ENCODE data around the gene SKA2. TPM values are rescaled to one million over a fixed set of nuclear protein-coding genes. Genes with fewer than 3 reads are reported as not detected.

Gene SKA2
- total and polyA plus RNA-seq, 9 donors = 36.7 to 49.7 (median 41.5) TPM

DNA sequence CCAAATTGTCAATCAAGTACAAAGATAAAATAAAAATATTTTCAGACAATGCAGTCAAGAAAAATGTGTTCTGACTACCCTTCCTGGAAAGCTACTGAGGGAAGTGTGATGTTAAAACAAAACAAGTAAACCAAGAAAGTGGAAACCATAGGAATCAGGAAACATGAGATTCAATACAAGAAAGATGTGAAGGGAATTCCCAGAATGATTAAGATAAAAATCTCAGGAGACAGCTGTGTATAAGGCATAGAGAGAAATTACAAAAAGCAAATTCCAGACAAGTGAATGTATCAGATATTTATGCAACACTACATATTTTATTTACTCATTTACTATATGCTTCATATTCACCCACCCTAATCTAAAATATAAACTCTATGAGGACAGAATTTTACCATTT lies 80.5 kb downstream of the SKA2 start:
- Histone ChIP-seq H3K27ac (ENCODE audit: low read length) (no peak overlapping the region), H3K27me3 (ENCODE audit: control insufficient read depth, insufficient read depth, low read length) (no peaks in the 10 kb centered on the region), H3K4me1 (ENCODE audit: control insufficient read depth, insufficient read depth, low read length) (no peaks in the 10 kb centered on the region), H3K4me3 (ENCODE audit: low read length) (no peak overlapping the region), H3K36me3 (ENCODE audit: control insufficient read depth, insufficient read depth, low read length) (peaks cover 14% of the 10 kb centered on the region), H3K9me3 (replicated peaks; ENCODE audit: control insufficient read depth, low read depth, low read length) (no peaks in the 10 kb centered on the region)
- no peak for DNase-seq

DNA sequence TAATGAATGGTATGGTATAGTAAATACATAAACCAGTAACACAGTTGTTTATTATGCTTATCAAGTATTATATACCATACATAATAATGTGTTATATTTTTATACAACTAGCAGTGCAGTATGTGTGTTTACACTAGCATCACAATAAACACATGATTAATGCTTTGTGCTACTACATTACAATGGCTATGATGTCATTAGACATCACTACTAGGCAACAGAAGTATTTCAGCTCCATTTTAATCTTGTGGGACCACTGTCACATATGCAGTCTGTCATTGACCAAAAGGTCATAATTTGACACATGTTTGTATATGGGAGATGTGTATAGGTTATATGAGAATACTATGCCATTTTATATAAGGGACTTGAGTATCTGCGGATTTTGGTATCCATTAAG lies 81.0 kb downstream of the SKA2 start:
- H3K4me1 ChIP-seq (ENCODE audit: control insufficient read depth, insufficient read depth, low read length) = no peaks in the 10 kb centered on the region
- no peak overlapping the region for H3K4me3 ChIP-seq (ENCODE audit: low read length)
- no peaks in the 10 kb centered on the region for H3K9me3 ChIP-seq (replicated peaks; ENCODE audit: control insufficient read depth, low read depth, low read length)
- no peak overlapping the region for H3K27ac ChIP-seq (ENCODE audit: low read length)
- H3K36me3 ChIP-seq (ENCODE audit: control insufficient read depth, insufficient read depth, low read length) = peaks cover 15% of the 10 kb centered on the region
- whole genome bisulfite sequencing (ENCODE audit: insufficient coverage) = 100% methylated on average over 1 of the region's 1 CpG
- H3K27me3 ChIP-seq (ENCODE audit: control insufficient read depth, insufficient read depth, low read length) = no peaks in the 10 kb centered on the region
- no peak for DNase-seq

DNA sequence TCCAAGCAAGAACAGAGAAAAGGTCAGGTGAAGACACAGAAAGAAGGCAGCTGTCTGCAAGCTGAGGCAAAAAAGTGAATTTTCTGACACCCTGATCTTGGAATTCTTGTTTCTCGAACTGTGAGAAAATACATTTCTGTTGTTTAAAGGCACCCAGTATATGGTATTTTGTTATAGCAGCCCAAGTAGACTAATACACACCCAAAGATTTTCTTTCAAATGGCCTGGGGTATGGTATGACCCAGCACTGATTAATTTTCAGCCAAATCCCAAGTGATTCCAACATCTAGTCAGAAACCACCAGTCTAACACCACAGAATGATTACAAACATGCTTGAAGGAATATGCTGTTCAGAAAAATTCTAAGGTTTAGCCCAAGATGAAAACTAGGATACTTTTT lies 85.1 kb downstream of the SKA2 start:
- H3K4me1 ChIP-seq (ENCODE audit: control insufficient read depth, insufficient read depth, low read length) = no peaks in the 10 kb centered on the region
- no CpG with 5 or more reads among the region's 1 CpG for WGBS (ENCODE audit: insufficient coverage)
- no peaks in the 10 kb centered on the region for H3K9me3 ChIP-seq (replicated peaks; ENCODE audit: control insufficient read depth, low read depth, low read length)

DNA sequence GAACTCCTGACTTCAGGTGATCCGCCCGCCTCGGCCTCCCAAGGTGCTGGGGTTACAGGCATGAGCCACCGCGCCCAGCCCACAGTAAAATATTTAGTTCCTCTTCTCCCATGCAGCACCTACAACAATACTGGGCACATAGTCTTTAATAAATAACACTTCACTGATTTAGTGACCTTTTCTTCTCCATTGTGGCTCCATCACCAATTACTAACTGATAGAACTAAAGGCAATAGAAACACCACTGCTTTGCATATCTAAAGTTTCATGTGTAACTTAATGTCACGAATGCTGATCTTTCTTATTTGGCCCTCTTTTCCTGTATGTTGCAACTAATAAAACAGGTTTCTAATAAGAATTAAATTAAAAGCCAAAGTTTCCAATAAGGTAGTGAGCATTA lies 87.2 kb downstream of the SKA2 start:
- H3K9me3 ChIP-seq (replicated peaks; ENCODE audit: control insufficient read depth, low read depth, low read length) = no peaks in the 10 kb centered on the region
- 91% methylated on average over 5 of the region's 6 CpGs for WGBS (ENCODE audit: insufficient coverage)
- DNase-seq = no peak
- no peaks in the 10 kb centered on the region for H3K4me1 ChIP-seq (ENCODE audit: control insufficient read depth, insufficient read depth, low read length)
- H3K36me3 ChIP-seq (ENCODE audit: control insufficient read depth, insufficient read depth, low read length) = peaks cover 13% of the 10 kb centered on the region
- no peaks in the 10 kb centered on the region for H3K27me3 ChIP-seq (ENCODE audit: control insufficient read depth, insufficient read depth, low read length)
- no peak overlapping the region for H3K27ac ChIP-seq (ENCODE audit: low read length)
- no peak overlapping the region for H3K4me3 ChIP-seq (ENCODE audit: low read length)

More for the DNA sequence above, 85.1 kb downstream of the SKA2 start:
- no peak for DNase-seq
- Histone ChIP-seq H3K36me3 (ENCODE audit: control insufficient read depth, insufficient read depth, low read length) (peaks cover 14% of the 10 kb centered on the region), H3K27me3 (ENCODE audit: control insufficient read depth, insufficient read depth, low read length) (no peaks in the 10 kb centered on the region), H3K27ac (ENCODE audit: low read length) (no peak overlapping the region), H3K4me3 (ENCODE audit: low read length) (no peak overlapping the region)

DNA sequence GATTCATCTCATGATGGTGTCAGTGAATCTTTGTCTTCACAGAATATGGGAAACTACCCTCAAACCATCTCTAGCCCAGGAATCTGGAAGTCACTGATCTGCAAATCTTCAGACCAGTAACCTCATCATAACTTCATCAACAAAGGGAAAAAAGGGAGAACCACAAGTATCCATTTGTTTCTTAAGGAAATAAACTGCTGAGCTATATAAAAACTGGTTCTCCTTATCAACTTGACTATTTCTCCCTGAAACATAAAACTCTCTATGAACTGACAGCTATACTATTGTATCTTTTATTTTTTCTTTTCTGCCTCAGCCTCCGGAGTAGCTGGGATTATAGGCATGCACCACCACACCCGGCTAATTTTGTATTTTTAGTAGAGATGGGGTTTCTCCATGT lies 87.6 kb downstream of the SKA2 start:
- H3K36me3 ChIP-seq (ENCODE audit: control insufficient read depth, insufficient read depth, low read length) = peaks cover 13% of the 10 kb centered on the region

DNA sequence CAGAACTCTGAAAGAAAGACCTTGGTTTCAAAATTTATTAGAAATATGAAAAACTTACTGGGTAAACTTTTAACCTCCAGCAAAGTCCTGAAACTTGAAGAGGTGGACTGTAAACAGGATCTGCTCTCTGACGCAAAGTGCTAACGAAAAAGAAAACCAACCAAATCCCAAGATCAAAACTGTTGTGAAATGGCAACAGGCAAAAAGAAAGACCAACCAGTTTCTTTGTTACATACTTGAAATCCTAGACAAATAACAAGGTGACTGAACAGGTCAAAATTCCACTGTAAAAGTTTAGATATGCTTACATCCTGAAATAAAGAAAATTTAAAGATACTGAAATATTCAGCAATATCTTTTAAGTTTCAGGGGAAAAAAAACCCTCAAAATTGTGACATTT lies 92.5 kb downstream of the SKA2 start:
- DNase-seq = no peak
- H3K4me3 ChIP-seq (ENCODE audit: low read length) = no peak overlapping the region
- WGBS (ENCODE audit: insufficient coverage) = no CpG with 5 or more reads among the region's 2 CpGs
- H3K9me3 ChIP-seq (replicated peaks; ENCODE audit: control insufficient read depth, low read depth, low read length) = no peaks in the 10 kb centered on the region
- H3K27ac ChIP-seq (ENCODE audit: low read length) = no peak overlapping the region
- peaks cover 6% of the 10 kb centered on the region for H3K36me3 ChIP-seq (ENCODE audit: control insufficient read depth, insufficient read depth, low read length)
- H3K27me3 ChIP-seq (ENCODE audit: control insufficient read depth, insufficient read depth, low read length) = no peaks in the 10 kb centered on the region
- no peaks in the 10 kb centered on the region for H3K4me1 ChIP-seq (ENCODE audit: control insufficient read depth, insufficient read depth, low read length)

More for the DNA sequence above, 87.6 kb downstream of the SKA2 start:
- no CpG with 5 or more reads among the region's 2 CpGs for WGBS (ENCODE audit: insufficient coverage)
- no peaks in the 10 kb centered on the region for H3K27me3 ChIP-seq (ENCODE audit: control insufficient read depth, insufficient read depth, low read length)
- H3K9me3 ChIP-seq (replicated peaks; ENCODE audit: control insufficient read depth, low read depth, low read length) = no peaks in the 10 kb centered on the region
- no peak overlapping the region for H3K27ac ChIP-seq (ENCODE audit: low read length)
- DNase-seq = no peak
- H3K4me3 ChIP-seq (ENCODE audit: low read length) = no peak overlapping the region
- H3K4me1 ChIP-seq (ENCODE audit: control insufficient read depth, insufficient read depth, low read length) = no peaks in the 10 kb centered on the region

Other genes starting within 250 kb of the SKA2 start
- gene TRIM37, start 48.3 kb downstream of the SKA2 start, total RNA-seq = 15.8 TPM
- gene TRIM37, start 48.3 kb downstream of the SKA2 start, polyA plus RNA-seq (ENCODE audit: insufficient read depth in 1 of 8, insufficient read length in 8 of 8, low replicate concordance in 1 of 8) = 10 to 100 TPM; 11.1 to 16.0 (median 14.7) TPM
- 4.2 TPM for gene PRR11, start 560 bp upstream of the SKA2 start, total RNA-seq
- 10 to 100 TPM; 10.2 to 20.5 (median 14.6) TPM for gene PRR11, start 560 bp upstream of the SKA2 start, polyA plus RNA-seq (ENCODE audit: insufficient read depth in 1 of 8, insufficient read length in 8 of 8, low replicate concordance in 1 of 8)
- 14.4 TPM for gene SMG8, start 54.8 kb upstream of the SKA2 start, total RNA-seq
- 10 to 100 TPM; 10.9 to 17.4 (median 14.0) TPM for gene SMG8, start 54.8 kb upstream of the SKA2 start, polyA plus RNA-seq (ENCODE audit: insufficient read depth in 1 of 8, insufficient read length in 8 of 8, low replicate concordance in 1 of 8)
- gene GDPD1, start 65.3 kb upstream of the SKA2 start, total RNA-seq = 1.6 TPM
- 1 to 10 TPM in 7 of 8 donors, under 1 TPM in 1; 0.96 to 3.8 (median 1.9) TPM for gene GDPD1, start 65.3 kb upstream of the SKA2 start, polyA plus RNA-seq (ENCODE audit: insufficient read depth in 1 of 8, insufficient read length in 8 of 8, low replicate concordance in 1 of 8)
- 12.8 TPM for gene YPEL2, start 176.5 kb upstream of the SKA2 start, total RNA-seq
- gene YPEL2, start 176.5 kb upstream of the SKA2 start, polyA plus RNA-seq (ENCODE audit: insufficient read depth in 1 of 8, insufficient read length in 8 of 8, low replicate concordance in 1 of 8) = 10 to 100 TPM; 11.3 to 15.6 (median 12.8) TPM